ENCODE results near the gene TMEM117.
"Not testable (repeated sequence)": the region's sequence is repeated elsewhere in the genome, so short reads cannot be mapped to it uniquely, and the experiment has no call there.

TMEM117 gene

DNA sequence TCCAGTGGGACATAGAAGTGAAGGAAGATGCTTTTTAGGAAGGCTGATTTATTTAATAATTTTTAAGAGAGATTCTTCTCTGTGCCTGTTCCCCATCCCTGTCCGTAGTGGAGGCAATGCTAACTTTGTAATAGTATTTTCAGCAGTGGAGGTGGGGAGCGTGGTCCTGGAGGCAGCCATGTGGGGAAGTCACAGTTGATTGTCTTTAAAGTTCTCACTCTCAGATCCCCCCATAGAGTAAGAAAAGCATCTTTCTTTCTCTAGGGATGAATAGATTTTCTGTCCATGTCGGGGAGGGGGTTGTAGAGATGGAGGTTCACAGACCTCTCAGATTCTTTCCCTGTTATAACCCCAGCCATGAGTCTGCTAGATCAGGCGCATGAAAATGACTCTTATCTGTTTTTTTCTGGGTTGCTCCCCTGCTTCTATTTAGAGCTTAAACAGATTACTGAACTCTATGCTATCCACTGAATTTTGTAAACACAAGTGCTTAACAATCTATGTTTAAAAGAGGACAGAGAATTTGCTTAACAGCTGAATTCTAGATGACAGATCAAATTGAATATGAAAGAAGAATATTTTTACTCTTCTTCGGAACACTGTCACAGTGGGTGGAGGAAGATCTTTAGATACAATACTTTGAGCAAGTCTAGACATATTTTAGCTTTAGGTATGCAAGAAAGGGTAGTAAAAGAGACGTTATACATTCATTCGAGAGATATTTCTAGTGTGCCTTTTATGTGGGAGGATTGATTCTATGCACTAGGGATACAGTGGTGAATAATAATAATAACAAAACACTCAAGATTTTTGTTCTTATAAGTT, 25.3 kb downstream of the TMEM117 start:
- TF ChIP-seq GLIS3 (CRISPR knock-in tag; IDR thresholded peaks at IDR 0.05), result no peak
- TF ChIP-seq, protein P1, sequence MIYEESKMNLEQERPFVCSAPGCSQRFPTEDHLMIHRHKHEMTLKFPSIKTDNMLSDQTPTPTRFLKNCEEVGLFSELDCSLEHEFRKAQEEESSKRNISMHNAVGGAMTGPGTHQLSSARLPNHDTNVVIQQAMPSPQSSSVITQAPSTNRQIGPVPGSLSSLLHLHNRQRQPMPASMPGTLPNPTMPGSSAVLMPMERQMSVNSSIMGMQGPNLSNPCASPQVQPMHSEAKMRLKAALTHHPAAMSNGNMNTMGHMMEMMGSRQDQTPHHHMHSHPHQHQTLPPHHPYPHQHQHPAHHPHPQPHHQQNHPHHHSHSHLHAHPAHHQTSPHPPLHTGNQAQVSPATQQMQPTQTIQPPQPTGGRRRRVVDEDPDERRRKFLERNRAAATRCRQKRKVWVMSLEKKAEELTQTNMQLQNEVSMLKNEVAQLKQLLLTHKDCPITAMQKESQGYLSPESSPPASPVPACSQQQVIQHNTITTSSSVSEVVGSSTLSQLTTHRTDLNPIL (CRISPR knock-in tag; IDR thresholded peaks at IDR 0.05; ENCODE audit: low read depth), result no peak
- no peak for TF ChIP-seq ESRRG (CRISPR knock-in tag; IDR thresholded peaks at IDR 0.05)
- no peak for TF ChIP-seq ZFP3 (CRISPR knock-in tag; IDR thresholded peaks at IDR 0.05)
- no peak for TF ChIP-seq BACH2 (CRISPR knock-in tag; IDR thresholded peaks at IDR 0.05; ENCODE audit: borderline replicate concordance)
- no peak for ATAC-seq

DNA sequence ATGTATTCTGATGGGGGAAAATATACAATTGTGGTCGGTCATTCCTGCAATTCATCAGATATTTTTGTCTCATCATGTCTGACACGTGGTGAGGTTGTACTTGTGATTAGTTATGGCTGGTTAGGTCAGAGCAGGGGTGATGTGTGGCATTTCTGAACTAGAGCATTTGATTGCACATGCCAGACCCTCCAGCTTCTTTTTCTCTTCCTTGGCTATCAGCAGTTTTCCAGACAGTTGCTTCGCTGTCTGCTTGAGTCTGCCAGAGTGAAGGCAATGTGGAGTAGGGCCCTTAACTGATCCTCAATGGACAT, 25.9 kb downstream of the TMEM117 start:
- peak; percentile 46 for ATAC-seq
- TF ChIP-seq CSDC2 (CRISPR knock-in tag; IDR thresholded peaks at IDR 0.05) (no peak), SNAI2 (CRISPR knock-in tag; IDR thresholded peaks at IDR 0.05) (no peak), ZNF8 (CRISPR knock-in tag; IDR thresholded peaks at IDR 0.05) (no peak), ZFP3 (CRISPR knock-in tag; IDR thresholded peaks at IDR 0.05) (no peak), ZC3H10 (CRISPR knock-in tag; IDR thresholded peaks at IDR 0.05) (no peak), ISL1 (CRISPR knock-in tag; IDR thresholded peaks at IDR 0.05) (no peak), ZNF565 (CRISPR knock-in tag; conservative IDR thresholded peaks at IDR 0.05; ENCODE audit: low read depth) (no peak), TOX (CRISPR knock-in tag; IDR thresholded peaks at IDR 0.05; ENCODE audit: borderline replicate concordance) (no peak), TCF4 (CRISPR knock-in tag; IDR thresholded peaks at IDR 0.05; ENCODE audit: borderline replicate concordance) (no peak), ESRRG (CRISPR knock-in tag; IDR thresholded peaks at IDR 0.05) (no peak), RARB (CRISPR knock-in tag; IDR thresholded peaks at IDR 0.05) (no peak), BACH2 (CRISPR knock-in tag; IDR thresholded peaks at IDR 0.05; ENCODE audit: borderline replicate concordance) (no peak), OSR1 (CRISPR knock-in tag; IDR thresholded peaks at IDR 0.05) (no peak)
- TF ChIP-seq, protein P2, sequence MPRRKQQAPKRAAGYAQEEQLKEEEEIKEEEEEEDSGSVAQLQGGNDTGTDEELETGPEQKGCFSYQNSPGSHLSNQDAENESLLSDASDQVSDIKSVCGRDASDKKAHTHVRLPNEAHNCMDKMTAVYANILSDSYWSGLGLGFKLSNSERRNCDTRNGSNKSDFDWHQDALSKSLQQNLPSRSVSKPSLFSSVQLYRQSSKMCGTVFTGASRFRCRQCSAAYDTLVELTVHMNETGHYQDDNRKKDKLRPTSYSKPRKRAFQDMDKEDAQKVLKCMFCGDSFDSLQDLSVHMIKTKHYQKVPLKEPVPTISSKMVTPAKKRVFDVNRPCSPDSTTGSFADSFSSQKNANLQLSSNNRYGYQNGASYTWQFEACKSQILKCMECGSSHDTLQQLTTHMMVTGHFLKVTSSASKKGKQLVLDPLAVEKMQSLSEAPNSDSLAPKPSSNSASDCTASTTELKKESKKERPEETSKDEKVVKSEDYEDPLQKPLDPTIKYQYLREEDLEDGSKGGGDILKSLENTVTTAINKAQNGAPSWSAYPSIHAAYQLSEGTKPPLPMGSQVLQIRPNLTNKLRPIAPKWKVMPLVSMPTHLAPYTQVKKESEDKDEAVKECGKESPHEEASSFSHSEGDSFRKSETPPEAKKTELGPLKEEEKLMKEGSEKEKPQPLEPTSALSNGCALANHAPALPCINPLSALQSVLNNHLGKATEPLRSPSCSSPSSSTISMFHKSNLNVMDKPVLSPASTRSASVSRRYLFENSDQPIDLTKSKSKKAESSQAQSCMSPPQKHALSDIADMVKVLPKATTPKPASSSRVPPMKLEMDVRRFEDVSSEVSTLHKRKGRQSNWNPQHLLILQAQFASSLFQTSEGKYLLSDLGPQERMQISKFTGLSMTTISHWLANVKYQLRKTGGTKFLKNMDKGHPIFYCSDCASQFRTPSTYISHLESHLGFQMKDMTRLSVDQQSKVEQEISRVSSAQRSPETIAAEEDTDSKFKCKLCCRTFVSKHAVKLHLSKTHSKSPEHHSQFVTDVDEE (CRISPR knock-in tag; IDR thresholded peaks at IDR 0.05), result no peak
- TF ChIP-seq, protein P3, sequence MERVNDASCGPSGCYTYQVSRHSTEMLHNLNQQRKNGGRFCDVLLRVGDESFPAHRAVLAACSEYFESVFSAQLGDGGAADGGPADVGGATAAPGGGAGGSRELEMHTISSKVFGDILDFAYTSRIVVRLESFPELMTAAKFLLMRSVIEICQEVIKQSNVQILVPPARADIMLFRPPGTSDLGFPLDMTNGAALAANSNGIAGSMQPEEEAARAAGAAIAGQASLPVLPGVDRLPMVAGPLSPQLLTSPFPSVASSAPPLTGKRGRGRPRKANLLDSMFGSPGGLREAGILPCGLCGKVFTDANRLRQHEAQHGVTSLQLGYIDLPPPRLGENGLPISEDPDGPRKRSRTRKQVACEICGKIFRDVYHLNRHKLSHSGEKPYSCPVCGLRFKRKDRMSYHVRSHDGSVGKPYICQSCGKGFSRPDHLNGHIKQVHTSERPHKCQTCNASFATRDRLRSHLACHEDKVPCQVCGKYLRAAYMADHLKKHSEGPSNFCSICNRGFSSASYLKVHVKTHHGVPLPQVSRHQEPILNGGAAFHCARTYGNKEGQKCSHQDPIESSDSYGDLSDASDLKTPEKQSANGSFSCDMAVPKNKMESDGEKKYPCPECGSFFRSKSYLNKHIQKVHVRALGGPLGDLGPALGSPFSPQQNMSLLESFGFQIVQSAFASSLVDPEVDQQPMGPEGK (CRISPR knock-in tag; IDR thresholded peaks at IDR 0.05; ENCODE audit: borderline replicate concordance), result no peak
- TF ChIP-seq, protein P4, sequence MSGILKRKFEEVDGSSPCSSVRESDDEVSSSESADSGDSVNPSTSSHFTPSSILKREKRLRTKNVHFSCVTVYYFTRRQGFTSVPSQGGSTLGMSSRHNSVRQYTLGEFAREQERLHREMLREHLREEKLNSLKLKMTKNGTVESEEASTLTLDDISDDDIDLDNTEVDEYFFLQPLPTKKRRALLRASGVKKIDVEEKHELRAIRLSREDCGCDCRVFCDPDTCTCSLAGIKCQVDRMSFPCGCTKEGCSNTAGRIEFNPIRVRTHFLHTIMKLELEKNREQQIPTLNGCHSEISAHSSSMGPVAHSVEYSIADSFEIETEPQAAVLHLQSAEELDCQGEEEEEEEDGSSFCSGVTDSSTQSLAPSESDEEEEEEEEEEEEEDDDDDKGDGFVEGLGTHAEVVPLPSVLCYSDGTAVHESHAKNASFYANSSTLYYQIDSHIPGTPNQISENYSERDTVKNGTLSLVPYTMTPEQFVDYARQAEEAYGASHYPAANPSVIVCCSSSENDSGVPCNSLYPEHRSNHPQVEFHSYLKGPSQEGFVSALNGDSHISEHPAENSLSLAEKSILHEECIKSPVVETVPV (CRISPR knock-in tag; IDR thresholded peaks at IDR 0.05), result no peak
- TF ChIP-seq, protein P1 (CRISPR knock-in tag; IDR thresholded peaks at IDR 0.05; ENCODE audit: low read depth), result no peak

DNA sequence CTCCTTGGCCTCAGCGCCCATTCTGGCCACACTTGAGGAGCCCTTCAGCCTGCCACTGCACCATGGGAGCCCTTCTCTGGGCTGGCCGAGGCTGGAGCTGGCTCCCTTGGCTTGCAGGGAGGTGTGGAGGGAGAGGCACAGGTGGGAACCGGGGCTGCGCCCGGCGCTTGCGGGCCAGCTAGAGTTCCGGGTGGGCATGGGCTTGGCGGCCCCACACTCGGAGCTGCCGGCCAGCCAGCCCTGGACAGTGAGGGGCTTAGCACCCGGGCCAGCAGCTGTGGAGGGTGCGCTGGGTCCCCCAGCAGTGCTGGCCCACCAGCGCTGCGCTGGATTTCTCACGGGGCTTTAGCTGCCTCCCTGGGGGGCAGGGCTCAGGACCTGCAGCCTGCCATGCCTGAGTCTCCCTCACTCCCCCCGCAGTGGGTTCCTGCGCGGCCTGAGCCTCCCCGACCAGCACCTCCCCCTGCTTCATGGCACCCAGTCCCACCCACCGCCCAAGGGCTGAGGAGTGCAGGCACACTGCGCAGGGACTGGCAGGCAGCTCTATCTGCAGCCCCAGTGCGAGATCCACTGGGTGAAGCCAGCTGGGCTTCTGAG, 28.0 kb downstream of the TMEM117 start:
- no peak for ATAC-seq
- TF ChIP-seq, protein P4 (CRISPR knock-in tag; IDR thresholded peaks at IDR 0.05), result no peak
- TF ChIP-seq SNAI2 (CRISPR knock-in tag; IDR thresholded peaks at IDR 0.05), result no peak
- TF ChIP-seq, protein P1 (CRISPR knock-in tag; IDR thresholded peaks at IDR 0.05; ENCODE audit: low read depth), result no peak
- no peak for TF ChIP-seq TOX (CRISPR knock-in tag; IDR thresholded peaks at IDR 0.05; ENCODE audit: borderline replicate concordance)
- no peak for TF ChIP-seq CSDC2 (CRISPR knock-in tag; IDR thresholded peaks at IDR 0.05)
- TF ChIP-seq GLIS3 (CRISPR knock-in tag; IDR thresholded peaks at IDR 0.05), result no peak
- TF ChIP-seq BACH2 (CRISPR knock-in tag; IDR thresholded peaks at IDR 0.05; ENCODE audit: borderline replicate concordance), result no peak
- TF ChIP-seq ZC3H10 (CRISPR knock-in tag; IDR thresholded peaks at IDR 0.05), result no peak
- no peak for TF ChIP-seq ZFP3 (CRISPR knock-in tag; IDR thresholded peaks at IDR 0.05)

DNA sequence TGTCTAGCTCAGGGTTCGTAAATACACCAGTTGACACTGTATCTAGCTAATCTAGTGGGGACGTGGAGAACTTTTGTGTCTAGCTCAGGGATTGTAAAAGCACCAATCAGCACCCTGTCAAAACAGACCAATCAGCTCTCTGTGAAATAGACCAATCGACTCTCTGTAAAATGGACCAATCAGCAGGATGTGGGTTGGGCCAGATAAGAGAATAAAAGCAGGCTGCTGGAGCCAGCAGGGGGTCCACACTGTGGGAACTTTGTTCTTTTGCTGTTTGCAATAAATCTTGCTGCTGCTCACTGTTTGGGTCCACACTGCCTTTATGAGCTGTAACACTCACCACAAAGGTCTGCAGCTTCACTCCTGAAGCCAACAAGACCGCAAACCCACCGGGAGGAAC, 28.7 kb downstream of the TMEM117 start:
- not testable (repeated sequence) for ATAC-seq

Measured in SK-N-SH treated with all-trans-retinoic acid at 6 μM for 48 hours (cell line).